DMS 273 treated with DMSO at 0.1 percent for 48 hours (cell line): ENCODE data around the gene SDF2L1.
"Not testable (repeated sequence)": the region's sequence is repeated elsewhere in the genome, so short reads cannot be mapped to it uniquely, and the experiment has no call there.

ENCODE experiments used
- DNase-seq: peaks from one replicate; lab custom pipeline; 2025; lab: John Stamatoyannopoulos, UW

Gene SDF2L1

DNA sequence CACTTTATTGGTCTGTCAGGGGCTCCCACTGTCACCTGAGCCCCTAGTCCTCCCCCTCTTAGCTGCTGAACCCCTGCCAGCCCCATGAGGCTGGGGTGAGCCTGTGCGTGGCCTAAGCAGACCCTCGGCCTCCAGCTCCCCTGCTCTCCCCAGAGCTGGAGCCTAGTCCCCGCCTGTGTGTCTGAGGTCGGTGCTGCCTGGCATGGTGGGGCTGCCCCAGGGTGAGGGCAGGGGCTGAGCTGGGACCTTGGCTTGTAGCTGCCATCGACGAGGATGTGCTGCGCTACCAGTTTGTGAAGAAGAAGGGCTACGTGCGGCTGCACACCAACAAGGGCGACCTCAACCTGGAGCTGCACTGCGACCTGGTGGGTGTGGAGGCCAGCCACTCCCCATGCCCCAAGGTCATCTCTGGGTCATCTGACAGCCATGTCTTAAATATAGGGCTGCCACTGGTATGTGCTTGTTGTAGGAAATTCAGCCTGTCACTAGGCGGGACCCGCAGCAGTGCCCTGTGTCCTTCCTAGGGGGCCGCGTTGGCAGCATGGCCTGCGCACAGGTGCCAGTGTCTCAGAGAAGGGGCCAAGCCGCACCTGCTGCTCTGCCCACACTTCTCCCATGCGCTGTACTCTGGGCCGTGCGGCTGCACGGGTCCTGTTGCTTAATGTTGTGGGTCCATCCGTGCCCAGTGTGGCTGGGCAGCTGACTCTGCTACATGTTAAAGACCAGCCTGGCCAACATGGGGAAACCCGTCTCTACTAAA lies 44.7 kb downstream of the SDF2L1 start:
- DNase-seq: no peak

DNA sequence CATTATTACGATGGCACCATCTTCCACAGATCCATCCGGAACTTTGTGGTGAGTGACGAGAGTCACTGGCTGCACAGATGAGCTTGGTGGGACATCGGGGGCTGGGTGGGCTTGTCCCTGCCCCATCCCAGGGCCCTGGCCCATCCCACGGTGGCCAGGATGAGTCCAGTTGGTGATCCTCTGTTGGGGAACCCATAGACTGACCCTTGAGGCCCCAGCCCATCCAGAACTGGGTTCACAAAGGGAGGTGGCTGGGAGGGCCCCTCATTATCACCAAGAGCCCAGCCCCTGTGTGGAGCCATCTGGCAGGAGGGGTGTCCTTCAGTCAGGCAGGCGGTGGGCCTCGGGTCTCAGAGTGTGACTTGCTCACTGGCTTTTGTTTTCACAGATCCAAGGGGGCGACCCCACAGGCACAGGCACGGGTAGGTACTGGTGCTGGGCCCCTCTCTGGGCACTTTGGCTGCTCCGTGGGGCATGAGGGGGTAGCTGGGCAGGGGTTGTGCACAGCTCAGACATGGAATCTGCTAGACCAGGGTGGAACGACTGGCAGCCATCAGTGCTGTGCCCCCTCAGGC lies 45.7 kb downstream of the SDF2L1 start:
- DNase-seq: no peak

DNA sequence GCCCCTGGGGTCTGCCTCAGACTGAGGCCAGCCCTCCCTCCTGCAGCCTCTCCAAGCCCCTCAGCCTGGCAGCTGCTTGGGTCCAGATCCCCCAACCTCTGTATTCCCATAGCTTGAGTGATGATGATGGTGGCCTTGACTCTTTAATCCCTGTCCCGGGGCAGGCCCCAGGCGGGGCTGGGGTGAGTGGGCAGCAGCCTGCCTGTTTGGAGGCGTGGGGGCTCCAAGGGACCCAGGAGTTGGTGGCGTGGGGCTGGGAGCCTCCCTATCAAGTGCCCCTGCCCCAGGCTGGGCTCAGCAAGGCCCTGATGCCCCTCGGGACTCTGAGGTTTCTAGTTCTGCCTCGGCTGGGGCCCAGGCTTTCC lies 46.2 kb downstream of the SDF2L1 start:
- no peak for DNase-seq

DNA sequence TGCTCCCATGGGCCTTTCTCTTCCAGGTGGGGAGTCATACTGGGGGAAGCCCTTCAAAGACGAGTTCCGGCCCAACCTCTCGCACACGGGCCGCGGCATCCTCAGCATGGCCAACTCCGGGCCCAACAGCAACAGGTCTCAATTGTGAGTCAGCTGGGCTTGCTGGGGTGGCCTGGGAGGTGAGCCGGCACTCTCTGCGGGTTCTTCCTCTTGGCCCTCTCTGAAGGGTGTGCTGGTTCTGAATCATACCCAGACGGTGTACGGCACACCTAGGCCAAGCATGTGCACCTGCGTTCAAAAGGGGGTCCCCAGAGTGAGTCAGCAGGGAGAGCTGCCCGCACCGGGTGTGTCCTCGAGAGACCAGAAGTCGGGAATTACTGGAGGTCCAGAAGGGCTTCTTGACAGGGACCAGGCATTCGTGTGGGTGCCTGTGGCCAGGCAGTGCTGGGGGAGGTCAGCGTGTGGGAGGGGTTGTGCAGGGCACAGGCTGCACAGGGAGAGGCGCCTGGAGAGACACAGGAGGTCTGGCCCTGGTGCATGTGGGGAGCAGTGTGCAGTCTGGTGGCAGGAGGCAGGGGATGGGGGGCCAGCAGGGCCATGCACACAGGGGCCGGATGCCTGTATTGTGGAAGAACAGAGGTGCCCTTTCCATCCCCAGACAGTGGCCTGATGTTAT lies 46.7 kb downstream of the SDF2L1 start:
- no peak for DNase-seq

DNA sequence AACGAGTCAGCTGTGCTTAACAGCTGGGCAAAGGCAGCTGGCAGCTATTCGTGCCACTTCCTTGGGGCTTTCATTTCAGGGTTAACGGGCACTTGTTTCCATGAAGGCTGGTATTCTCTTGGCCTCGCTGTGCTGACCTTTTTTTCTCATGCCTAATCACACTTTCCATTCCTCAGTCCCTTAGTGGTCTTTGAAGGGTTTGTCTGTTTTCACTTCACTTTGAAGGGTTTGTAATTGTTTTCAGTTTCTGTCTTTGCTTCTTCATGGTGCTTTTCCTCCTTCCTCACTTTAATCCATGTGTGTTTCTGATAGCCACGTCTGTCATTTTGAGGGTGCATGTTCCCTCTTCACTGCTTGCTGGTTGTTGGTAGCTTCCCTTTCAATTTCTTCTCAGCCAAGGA lies 48.3 kb downstream of the SDF2L1 start:
- DNase-seq: no peak

DNA sequence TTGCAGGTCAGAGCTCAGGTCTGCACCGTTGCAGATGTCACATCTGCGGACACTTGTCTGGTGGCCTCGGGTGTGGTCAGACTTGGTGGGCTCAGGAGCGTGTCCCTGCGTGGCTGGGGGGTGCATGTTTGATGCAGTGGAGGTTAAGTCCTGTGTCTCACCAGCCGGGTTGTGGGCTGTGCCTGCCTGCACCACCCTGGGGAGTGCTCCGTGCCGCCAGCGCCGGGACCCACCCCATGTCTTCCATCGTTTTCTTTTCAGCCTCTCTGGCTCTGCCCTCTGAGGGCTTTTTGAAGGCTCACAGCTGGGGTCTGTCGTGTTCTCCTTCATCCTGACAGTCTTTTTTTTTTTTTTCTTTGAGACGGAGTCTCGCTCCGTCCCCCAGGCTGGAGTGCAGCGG lies 49.7 kb downstream of the SDF2L1 start:
- DNase-seq: no peak

DNA sequence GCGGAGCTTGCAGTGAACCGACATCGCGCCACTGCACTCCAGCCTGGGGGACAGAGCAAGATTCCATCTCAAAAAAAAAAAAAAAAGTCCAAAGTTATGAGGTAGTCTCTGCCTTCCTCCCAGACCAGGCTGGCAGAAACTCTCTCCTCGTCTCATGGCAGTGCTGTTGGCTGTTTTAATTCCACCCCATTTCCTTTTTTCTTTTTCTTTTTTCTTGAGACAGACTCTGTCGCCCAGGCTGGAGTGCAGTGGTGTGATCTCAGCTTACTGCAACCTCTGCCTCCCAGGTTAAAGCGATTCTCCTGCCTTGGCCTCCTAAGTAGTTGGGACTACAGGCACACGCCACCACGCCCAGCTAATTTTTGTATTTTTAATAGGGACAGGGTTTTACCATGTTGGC lies 50.8 kb downstream of the SDF2L1 start:
- DNase-seq: not testable (repeated sequence)

DNA sequence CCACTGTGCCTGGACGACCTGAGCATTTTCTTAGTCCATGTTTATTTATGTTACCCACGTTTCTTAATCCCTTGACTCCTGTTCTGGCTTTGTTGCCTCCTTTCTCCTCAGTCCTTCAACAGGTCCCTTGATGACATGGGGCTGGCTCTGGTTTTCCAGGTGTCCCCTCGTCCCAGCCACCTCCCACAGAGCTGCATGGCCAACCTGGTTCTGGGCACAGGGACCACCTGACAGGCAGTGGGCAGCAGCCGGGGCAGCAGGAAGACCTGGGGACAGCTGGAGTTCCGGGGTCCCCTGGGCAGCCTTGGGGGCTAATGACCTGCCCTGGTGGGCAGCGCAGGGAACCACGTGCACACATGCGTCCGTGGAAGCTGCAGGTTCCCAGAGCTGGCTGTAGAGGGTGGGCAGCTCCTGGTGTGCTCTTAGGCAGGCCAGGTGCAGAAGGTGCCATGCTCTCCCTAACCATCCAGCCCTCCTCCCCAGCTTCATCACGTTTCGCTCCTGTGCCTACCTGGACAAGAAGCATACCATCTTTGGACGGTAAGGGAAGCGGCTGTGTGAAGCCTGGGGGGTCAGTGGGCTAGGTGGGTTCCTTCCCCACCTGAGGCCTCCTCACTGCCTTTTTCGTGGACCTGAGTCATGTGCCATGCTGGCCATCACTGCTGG lies 51.4 kb downstream of the SDF2L1 start:
- no peak for DNase-seq
